ENCODE measurements around the gene BLOC1S3.

- no peak for TF ChIP-seq CTCF (conservative IDR thresholded peaks at IDR 0.05; ENCODE audit: low read depth, low read length)
- TF ChIP-seq POLR2A (IDR thresholded peaks at IDR 0.05; ENCODE audit: low read depth, low read length) = no peak
- TF ChIP-seq SMC3 (IDR thresholded peaks at IDR 0.05; ENCODE audit: low read depth, low read length) = no peak
- no peak for TF ChIP-seq ELK1 (IDR thresholded peaks at IDR 0.05; ENCODE audit: borderline replicate concordance, low read depth, low read length)
- TF ChIP-seq FOS (IDR thresholded peaks at IDR 0.05; ENCODE audit: low read depth, low read length) = no peak
- no peak for TF ChIP-seq MAZ (IDR thresholded peaks at IDR 0.05; ENCODE audit: borderline replicate concordance, low read depth, low read length)
- TF ChIP-seq RAD21 (IDR thresholded peaks at IDR 0.05; ENCODE audit: low read length) = no peak
- TF ChIP-seq BHLHE40 (IDR thresholded peaks at IDR 0.05; ENCODE audit: low read depth, low read length) = no peak
- no peak for TF ChIP-seq MAFK (IDR thresholded peaks at IDR 0.05; ENCODE audit: low read depth, low read length)
- TF ChIP-seq RCOR1 (IDR thresholded peaks at IDR 0.05; ENCODE audit: insufficient replicate concordance, low read length) = no peak
- TF ChIP-seq CHD1 (IDR thresholded peaks at IDR 0.05; ENCODE audit: low read depth, low read length) = no peak
Measured at GRCh38 chr19:45140533-45140932, 38.1 kb upstream of the BLOC1S3 start.
